Measurements from ENCODE around the gene CFTR. TPM values are rescaled to one million over a fixed set of nuclear protein-coding genes. Genes with fewer than 3 reads are reported as not detected.

The CFTR gene
- polyA plus RNA-seq, 1 donor (not counting 4 experiments of a cell fraction or from before 2014, with no cell fraction given) = not detected

- TF ChIP-seq EZH2 (IDR thresholded peaks at IDR 0.05; ENCODE audit: low read length) (no peak), CTCF (optimal IDR thresholded peaks at IDR 0.05 in 1 of 3, IDR thresholded peaks at IDR 0.05 in 1 of 3, conservative IDR thresholded peaks at IDR 0.05 in 1 of 3; ENCODE audit: extremely low read depth in 1 of 3, insufficient read depth in 2 of 3, low read length in 3 of 3) (no peak)
- Histone ChIP-seq H3K9ac (ENCODE audit: control insufficient read depth, extremely low read depth, insufficient read depth, low read length) (no peak overlapping the region), H3K36me3 (ENCODE audit: control insufficient read depth in 2 of 2, extremely low read depth in 1 of 2, insufficient read depth in 2 of 2, low read length in 2 of 2) (no peaks in the 10 kb centered on the region), H4K20me1 (ENCODE audit: control insufficient read depth, extremely low read depth, insufficient read depth, low read length) (no peaks in the 10 kb centered on the region), H3K4me2 (ENCODE audit: control insufficient read depth, extremely low read depth, insufficient read depth, low read depth, low read length) (no peak overlapping the region), H3K79me2 (ENCODE audit: control insufficient read depth, insufficient read depth, low read length) (no peaks in the 10 kb centered on the region), H3K4me3 (ENCODE audit: control insufficient read depth in 2 of 3, extremely low read depth in 1 of 3, insufficient read depth in 2 of 3, low read depth in 1 of 3, low read length in 3 of 3) (no peak overlapping the region), H3K9me1 (ENCODE audit: control insufficient read depth, extremely low read depth, insufficient read depth, low read length) (no peaks in the 10 kb centered on the region), H2AFZ (ENCODE audit: control insufficient read depth, low read length) (no peak overlapping the region), H3K27ac (ENCODE audit: control insufficient read depth, insufficient read depth, low read length) (no peak overlapping the region), H3K27me3 (ENCODE audit: control insufficient read depth, extremely low read depth, insufficient read depth, low read length) (no peaks in the 10 kb centered on the region), H3K4me1 (ENCODE audit: control insufficient read depth, extremely low read depth, insufficient read depth, low read length) (peaks cover 6% of the 10 kb centered on the region), H3K9me3 (ENCODE audit: control insufficient read depth, low read depth, low read length) (no peaks in the 10 kb centered on the region)
- dilution Hi-C loops (cut with MboI; ENCODE audit: extremely low pct_ligation_motif_present, low sequenced_read_pairs) = no loop called here
- FAIRE-seq (no peak), DNase-seq (ENCODE audit: low read depth, low spot score) (no peak)
Measured at GRCh38 chr7:117690147-117690546, 210.3 kb downstream of the CFTR start.

GRCh38 chr7:117692338-117692737, 212.5 kb downstream of the CFTR start:
- dilution Hi-C loops (cut with MboI; ENCODE audit: extremely low pct_ligation_motif_present, low sequenced_read_pairs) = no loop called here
- Histone ChIP-seq H2AFZ (ENCODE audit: control insufficient read depth, low read length) (no peak overlapping the region), H3K79me2 (ENCODE audit: control insufficient read depth, insufficient read depth, low read length) (no peaks in the 10 kb centered on the region), H3K9me1 (ENCODE audit: control insufficient read depth, extremely low read depth, insufficient read depth, low read length) (no peaks in the 10 kb centered on the region), H3K4me1 (ENCODE audit: control insufficient read depth, extremely low read depth, insufficient read depth, low read length) (peaks cover 6% of the 10 kb centered on the region), H3K4me3 (ENCODE audit: control insufficient read depth in 2 of 3, extremely low read depth in 1 of 3, insufficient read depth in 2 of 3, low read depth in 1 of 3, low read length in 3 of 3) (no peak overlapping the region), H3K9me3 (ENCODE audit: control insufficient read depth, low read depth, low read length) (no peaks in the 10 kb centered on the region), H4K20me1 (ENCODE audit: control insufficient read depth, extremely low read depth, insufficient read depth, low read length) (no peaks in the 10 kb centered on the region), H3K4me2 (ENCODE audit: control insufficient read depth, extremely low read depth, insufficient read depth, low read depth, low read length) (no peak overlapping the region), H3K36me3 (ENCODE audit: control insufficient read depth in 2 of 2, extremely low read depth in 1 of 2, insufficient read depth in 2 of 2, low read length in 2 of 2) (no peaks in the 10 kb centered on the region), H3K9ac (ENCODE audit: control insufficient read depth, extremely low read depth, insufficient read depth, low read length) (no peak overlapping the region), H3K27me3 (ENCODE audit: control insufficient read depth, extremely low read depth, insufficient read depth, low read length) (no peaks in the 10 kb centered on the region), H3K27ac (ENCODE audit: control insufficient read depth, insufficient read depth, low read length) (no peak overlapping the region)
- no peak for FAIRE-seq
- TF ChIP-seq CTCF (optimal IDR thresholded peaks at IDR 0.05 in 1 of 3, IDR thresholded peaks at IDR 0.05 in 1 of 3, conservative IDR thresholded peaks at IDR 0.05 in 1 of 3; ENCODE audit: extremely low read depth in 1 of 3, insufficient read depth in 2 of 3, low read length in 3 of 3) (no peak), EZH2 (IDR thresholded peaks at IDR 0.05; ENCODE audit: low read length) (no peak)
- no peak for DNase-seq (ENCODE audit: low read depth, low spot score)

Measured in keratinocyte (primary cell).